SK-N-MC (cell line): ENCODE data around the gene PLXNC1.

Source experiments
- DNase-seq: peaks from one replicate; pipeline ENCODE4 v3.0.0-alpha.2; 2011; ENCODE audit warnings: low read depth, low spot score
- H3K27ac ChIP-seq: fragments of 200-600 bp; sonication (generic); 2 replicates; pipeline ENCODE4 v1.5.1; 2016; ENCODE audit warnings: mixed run types
- H3K36me3 ChIP-seq: fragments of 200-600 bp; sonication (generic); 2 replicates; pipeline ENCODE4 v1.6.1; 2017; ENCODE audit warnings: antibody characterized with exemption, low read length, mixed read lengths; ENCODE audit not compliant: insufficient read depth
- H3K4me3 ChIP-seq: fragments of 200-600 bp; sonication (generic); 2 replicates; pipeline ENCODE4 v1.5.1; 2016
- H3K9ac ChIP-seq: fragments of 200-600 bp; sonication (generic); 2 replicates; pipeline ENCODE4 v1.8.0; 2017; ENCODE audit warnings: mixed run types, mixed read lengths; ENCODE audit not compliant: insufficient read length
- H3K9me3 ChIP-seq: fragments of 200-600 bp; sonication (generic); 2 replicates; pipeline ENCODE4 v1.6.1; 2017; ENCODE audit warnings: low read depth, mild to moderate bottlenecking, antibody characterized with exemption, low read length, moderate library complexity, mixed read lengths
- EZH2 ChIP-seq: fragments of 200-600 bp; sonication (generic); IDR thresholded peaks from one replicate; pipeline ENCODE4 v1.6.1; 2017; ENCODE audit warnings: antibody characterized with exemption
- FOXP2 ChIP-seq: optimal IDR thresholded peaks from 2 replicates; pipeline ENCODE3; 2011; ENCODE audit warnings: mild to moderate bottlenecking, moderate library complexity; ENCODE audit not compliant: insufficient read depth; ENCODE audit errors: extremely low read length, control extremely low read depth
- POLR2AphosphoS5 ChIP-seq: IDR thresholded peaks from 2 replicates; pipeline ENCODE4 v1.6.1; 2012; ENCODE audit warnings: mild to moderate bottlenecking, low read depth, low read length, borderline replicate concordance

Gene PLXNC1

GRCh38 chr12:94127239-94128131 is 20.9 kb upstream of the PLXNC1 start:
- Histone ChIP-seq H3K9ac (no peak overlapping the region), H3K4me3 (no peak overlapping the region), H3K36me3 (no peaks in the 10 kb centered on the region), H3K27ac (no peak overlapping the region), H3K9me3 (no peaks in the 10 kb centered on the region)
- no peak for TF ChIP-seq EZH2
- no peak for TF ChIP-seq FOXP2
- no peak for TF ChIP-seq POLR2AphosphoS5
- DNase-seq, result no peak

DNA sequence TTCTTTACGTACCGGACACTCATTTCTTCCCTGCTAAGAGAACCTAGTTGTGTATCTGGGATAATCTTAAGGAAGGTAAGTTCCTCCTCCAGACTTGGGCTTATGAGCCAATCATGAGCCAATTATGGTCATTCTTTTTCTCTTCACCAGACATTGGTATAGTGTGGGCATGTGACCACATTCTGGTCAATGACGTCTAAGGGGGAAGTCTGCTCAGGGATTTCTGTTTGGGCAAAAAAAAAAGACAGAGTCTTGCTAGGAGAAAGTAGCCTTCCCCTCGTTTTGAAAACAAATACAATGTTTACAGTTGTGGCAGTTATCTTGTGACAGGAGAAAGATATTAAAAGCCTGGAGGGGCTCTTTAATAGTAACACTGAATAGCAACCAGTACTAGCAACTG is 20.1 kb upstream of the PLXNC1 start:
- no peak for TF ChIP-seq POLR2AphosphoS5
- no peak for TF ChIP-seq EZH2
- TF ChIP-seq FOXP2, result no peak
- no peak for DNase-seq
- H3K9ac ChIP-seq, result no peak overlapping the region

GRCh38 chr12:94133964-94134795 is 14.2 kb upstream of the PLXNC1 start:
- Histone ChIP-seq H3K9me3 (no peaks in the 10 kb centered on the region), H3K27ac (no peak overlapping the region), H3K36me3 (no peaks in the 10 kb centered on the region), H3K4me3 (no peak overlapping the region), H3K9ac (no peak overlapping the region)
- DNase-seq, result peak; percentile 37
- no peak for TF ChIP-seq POLR2AphosphoS5
- TF ChIP-seq EZH2, result no peak
- no peak for TF ChIP-seq FOXP2

More for the DNA sequence above, 20.1 kb upstream of the PLXNC1 start:
- no peaks in the 10 kb centered on the region for H3K9me3 ChIP-seq
- no peaks in the 10 kb centered on the region for H3K36me3 ChIP-seq
- no peak overlapping the region for H3K4me3 ChIP-seq
- H3K27ac ChIP-seq, result no peak overlapping the region

GRCh38 chr12:94135896-94136295 is 12.5 kb upstream of the PLXNC1 start:
- H3K36me3 ChIP-seq, result no peaks in the 10 kb centered on the region
- no peak for DNase-seq
- no peaks in the 10 kb centered on the region for H3K9me3 ChIP-seq
- TF ChIP-seq FOXP2 (no peak), POLR2AphosphoS5 (no peak), EZH2 (no peak)
- H3K27ac ChIP-seq, result no peak overlapping the region
- H3K4me3 ChIP-seq, result no peak overlapping the region
- no peak overlapping the region for H3K9ac ChIP-seq

DNA sequence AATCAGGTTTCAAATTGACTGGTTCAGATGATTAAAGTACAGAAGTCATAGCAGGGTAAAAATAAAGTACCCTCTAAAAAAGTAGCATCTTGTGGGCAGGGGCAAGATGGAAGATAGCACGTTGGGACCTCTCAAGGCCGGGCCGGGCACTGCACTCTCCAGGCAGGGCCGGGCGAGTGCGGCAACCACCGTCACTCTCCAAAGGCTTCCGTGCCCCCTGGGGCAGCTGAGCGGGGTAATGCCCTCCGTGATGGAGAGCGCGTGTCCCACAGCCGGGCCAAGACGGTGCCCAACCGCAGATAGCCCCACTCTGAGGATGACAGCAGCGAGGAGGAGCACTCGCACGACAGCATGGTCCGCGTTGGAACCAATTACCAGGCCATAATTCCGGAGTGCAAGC is 8.6 kb upstream of the PLXNC1 start:
- TF ChIP-seq EZH2 (no peak), POLR2AphosphoS5 (no peak), FOXP2 (no peak)

DNA sequence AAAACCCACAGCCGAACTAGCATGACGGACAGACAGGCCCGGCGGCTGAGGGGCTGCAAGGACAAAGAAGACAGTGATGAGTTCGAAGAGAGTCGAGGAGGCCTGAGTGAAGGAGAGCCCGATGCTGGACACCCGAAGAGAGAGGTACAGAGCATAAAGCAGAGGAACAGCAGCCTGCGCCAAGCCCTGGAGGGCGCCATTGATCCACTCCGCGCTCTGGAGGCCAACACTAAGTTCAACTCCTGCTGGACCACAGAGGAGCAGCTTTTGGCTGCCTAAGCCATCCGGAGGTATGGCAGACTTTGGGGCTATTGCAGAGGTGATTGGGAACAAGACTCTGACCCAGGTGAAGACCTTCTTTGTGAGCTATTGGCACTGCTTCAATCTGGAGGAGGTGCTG is 7.8 kb upstream of the PLXNC1 start:
- TF ChIP-seq EZH2 (no peak), FOXP2 (no peak), POLR2AphosphoS5 (no peak)
- no peaks in the 10 kb centered on the region for H3K36me3 ChIP-seq
- no peaks in the 10 kb centered on the region for H3K9me3 ChIP-seq
- no peak for DNase-seq
- H3K4me3 ChIP-seq, result no peak overlapping the region
- no peak overlapping the region for H3K27ac ChIP-seq
- H3K9ac ChIP-seq, result no peak overlapping the region

More for the DNA sequence above, 8.6 kb upstream of the PLXNC1 start:
- Histone ChIP-seq H3K9ac (no peak overlapping the region), H3K27ac (no peak overlapping the region), H3K9me3 (no peaks in the 10 kb centered on the region), H3K36me3 (no peaks in the 10 kb centered on the region), H3K4me3 (no peak overlapping the region)
- no peak for DNase-seq

- no peak for DNase-seq
- no peak for TF ChIP-seq POLR2AphosphoS5
- TF ChIP-seq FOXP2, result no peak
- no peak for TF ChIP-seq EZH2
- no peak overlapping the region for H3K9ac ChIP-seq
- H3K4me3 ChIP-seq, result no peak overlapping the region
- no peaks in the 10 kb centered on the region for H3K9me3 ChIP-seq
- H3K36me3 ChIP-seq, result no peaks in the 10 kb centered on the region
- H3K27ac ChIP-seq, result no peak overlapping the region
Observed at GRCh38 chr12:94141004-94141764, 7.2 kb upstream of the PLXNC1 start.

DNA sequence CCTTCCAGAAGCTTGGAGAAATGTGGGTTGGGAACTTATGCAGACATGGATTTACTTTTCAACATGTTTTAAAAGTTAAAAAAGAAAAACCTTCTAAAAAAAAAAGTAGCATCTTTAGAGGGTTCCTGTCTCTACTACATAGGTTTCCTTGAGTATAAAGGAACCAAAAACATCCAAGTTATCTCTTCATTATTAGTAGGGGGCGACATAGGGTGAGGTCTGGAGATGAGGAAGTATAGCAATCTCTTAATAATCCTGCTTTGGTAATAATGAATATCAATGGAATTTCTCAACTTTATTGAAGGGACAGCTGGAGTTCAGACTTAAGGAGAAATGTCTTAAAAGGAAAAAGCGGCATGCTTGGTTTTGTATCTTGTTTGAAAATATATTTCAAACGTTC is 6.5 kb upstream of the PLXNC1 start:
- no peak overlapping the region for H3K27ac ChIP-seq
- no peaks in the 10 kb centered on the region for H3K9me3 ChIP-seq
- no peak overlapping the region for H3K4me3 ChIP-seq
- no peak for DNase-seq
- TF ChIP-seq FOXP2, result no peak
- TF ChIP-seq EZH2, result no peak
- TF ChIP-seq POLR2AphosphoS5, result no peak
- H3K36me3 ChIP-seq, result no peaks in the 10 kb centered on the region
- H3K9ac ChIP-seq, result no peak overlapping the region
